ENCODE results near the gene TMC3. TPM values are rescaled to one million over a fixed set of nuclear protein-coding genes. Genes with fewer than 3 reads are reported as not detected.

Gene TMC3
- total and polyA plus RNA-seq, 9 of the 15 experiments (the other 6 are each of a cell fraction or from before 2014, with no cell fraction given), result 0.01 to 0.14 TPM; not detected in 7

DNA sequence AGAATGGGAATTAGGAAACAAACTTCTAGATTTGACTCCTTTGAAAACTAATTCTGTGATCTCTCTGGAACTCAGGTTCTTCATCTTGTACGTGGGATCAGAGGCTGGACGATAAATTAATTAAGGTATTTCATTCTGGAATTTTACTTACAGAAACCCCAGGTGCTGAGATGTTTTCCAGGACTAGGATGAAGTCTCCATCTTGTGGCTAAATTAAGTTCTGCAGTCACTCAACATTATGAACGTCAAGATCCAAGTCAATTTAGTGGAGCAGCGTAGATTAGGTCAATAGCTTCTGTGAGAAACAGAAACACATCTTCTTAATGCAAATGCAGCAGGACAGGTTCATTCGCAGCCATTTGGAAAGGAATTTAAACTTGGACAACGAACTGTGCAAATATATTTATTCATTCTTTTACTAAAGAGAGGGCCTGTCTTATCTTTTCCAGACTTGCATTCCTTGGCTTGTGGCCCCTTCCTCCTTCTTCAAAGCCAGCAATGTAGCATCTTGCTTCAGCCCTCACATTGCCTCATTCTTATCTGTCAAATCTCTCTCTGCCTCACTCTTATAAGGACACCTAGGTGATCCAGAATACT, 26.7 kb upstream of the TMC3 start:
- WGBS (ENCODE audit: insufficient coverage, low coverage, missing lambda C conversion rate), result 0% methylated on average over 6 of the region's 6 CpGs
- Histone ChIP-seq H3K4me1 (replicated peaks in 1 of 2; ENCODE audit: control insufficient read depth in 2 of 2, insufficient read depth in 2 of 2, low read length in 2 of 2) (no peaks in the 10 kb centered on the region), H3K27me3 (ENCODE audit: control insufficient read depth in 2 of 2, insufficient read depth in 2 of 2, low read length in 2 of 2) (peaks cover 0 to 2% of the 10 kb centered on the region in 2 experiments; a peak in 2 of 5 replicates), H4K20me1 (replicated peaks; ENCODE audit: control insufficient read depth, insufficient read depth, low read length) (no peaks in the 10 kb centered on the region), H3K9me1 (ENCODE audit: control insufficient read depth, insufficient read depth, low read length) (no peaks in the 10 kb centered on the region), H3K4me2 (ENCODE audit: insufficient read depth, low read length) (no peak overlapping the region), H3K36me3 (ENCODE audit: control insufficient read depth, insufficient read depth, low read length) (no peaks in the 10 kb centered on the region), H2AFZ (ENCODE audit: low read depth, low read length) (no peak overlapping the region), H3K4me3 (no peak overlapping the region), H3K9ac (ENCODE audit: insufficient read depth in 1 of 2, low read depth in 2 of 2, low read length in 2 of 2) (no peak overlapping the region), H3K79me2 (ENCODE audit: control insufficient read depth, insufficient read depth, low read length) (no peaks in the 10 kb centered on the region), H3K27ac (ENCODE audit: extremely low read depth, low read depth, low read length) (no peak overlapping the region), H3K9me3 (replicated peaks; ENCODE audit: control insufficient read depth, insufficient read depth, low read depth, low read length) (0 out of 2 replicates have a peak, but pooled peaks cover 2% of the 10 kb centered on the region)
- intact Hi-C loops (cut with micrococcal nuclease) (loop anchor here (1.0 to 10.0 kb wide), 2 partner anchors 125 to 704 kb away; no protein-coding TSS in a partner anchor), in situ Hi-C loops (cut with MboI) (loop anchor here (5.0 to 10.0 kb wide), 2 partner anchors 118 to 426 kb away; no protein-coding TSS in a partner anchor)
- CTCF ChIA-PET (ENCODE audit: low intra/inter-chr PET ratio), result interaction anchor here (0.6 to 2.4 kb wide), 4 partner anchors 126 to 1593 kb away, joined by 3 to 21 read pairs (median 4); no protein-coding TSS in a partner anchor
- DNase-seq (ENCODE audit: extremely low read depth in 1 of 4, low spot score in 3 of 4) (peak; percentile 47 to 58 (median 52)), FAIRE-seq (peak; percentile 90), ATAC-seq (peak; percentile 65)
- no TSS peak for BruUV-seq (replicated peaks)
- POLR2A ChIA-PET, result no interaction called here
- TF ChIP-seq, protein P1, sequence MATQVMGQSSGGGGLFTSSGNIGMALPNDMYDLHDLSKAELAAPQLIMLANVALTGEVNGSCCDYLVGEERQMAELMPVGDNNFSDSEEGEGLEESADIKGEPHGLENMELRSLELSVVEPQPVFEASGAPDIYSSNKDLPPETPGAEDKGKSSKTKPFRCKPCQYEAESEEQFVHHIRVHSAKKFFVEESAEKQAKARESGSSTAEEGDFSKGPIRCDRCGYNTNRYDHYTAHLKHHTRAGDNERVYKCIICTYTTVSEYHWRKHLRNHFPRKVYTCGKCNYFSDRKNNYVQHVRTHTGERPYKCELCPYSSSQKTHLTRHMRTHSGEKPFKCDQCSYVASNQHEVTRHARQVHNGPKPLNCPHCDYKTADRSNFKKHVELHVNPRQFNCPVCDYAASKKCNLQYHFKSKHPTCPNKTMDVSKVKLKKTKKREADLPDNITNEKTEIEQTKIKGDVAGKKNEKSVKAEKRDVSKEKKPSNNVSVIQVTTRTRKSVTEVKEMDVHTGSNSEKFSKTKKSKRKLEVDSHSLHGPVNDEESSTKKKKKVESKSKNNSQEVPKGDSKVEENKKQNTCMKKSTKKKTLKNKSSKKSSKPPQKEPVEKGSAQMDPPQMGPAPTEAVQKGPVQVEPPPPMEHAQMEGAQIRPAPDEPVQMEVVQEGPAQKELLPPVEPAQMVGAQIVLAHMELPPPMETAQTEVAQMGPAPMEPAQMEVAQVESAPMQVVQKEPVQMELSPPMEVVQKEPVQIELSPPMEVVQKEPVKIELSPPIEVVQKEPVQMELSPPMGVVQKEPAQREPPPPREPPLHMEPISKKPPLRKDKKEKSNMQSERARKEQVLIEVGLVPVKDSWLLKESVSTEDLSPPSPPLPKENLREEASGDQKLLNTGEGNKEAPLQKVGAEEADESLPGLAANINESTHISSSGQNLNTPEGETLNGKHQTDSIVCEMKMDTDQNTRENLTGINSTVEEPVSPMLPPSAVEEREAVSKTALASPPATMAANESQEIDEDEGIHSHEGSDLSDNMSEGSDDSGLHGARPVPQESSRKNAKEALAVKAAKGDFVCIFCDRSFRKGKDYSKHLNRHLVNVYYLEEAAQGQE (IDR thresholded peaks at IDR 0.05; ENCODE audit: borderline replicate concordance), result peak; percentile 61; the same call in 1 of the 2 replicates
- TF ChIP-seq, protein P1 (CRISPR knock-in tag; IDR thresholded peaks at IDR 0.05; ENCODE audit: low read depth), result no peak
- TF ChIP-seq RBM25 (IDR thresholded peaks at IDR 0.05; ENCODE audit: low read depth, low read length, severe bottlenecking) (peak; percentile 32), KLF1 (tag; IDR thresholded peaks at IDR 0.05) (no peak), HSF4 (CRISPR knock-in tag; IDR thresholded peaks at IDR 0.05; ENCODE audit: borderline replicate concordance) (no peak), SMC3 (conservative IDR thresholded peaks at IDR 0.05; ENCODE audit: insufficient read depth, low read depth, low read length) (peak; percentile 61)
- TF ChIP-seq, protein P2, sequence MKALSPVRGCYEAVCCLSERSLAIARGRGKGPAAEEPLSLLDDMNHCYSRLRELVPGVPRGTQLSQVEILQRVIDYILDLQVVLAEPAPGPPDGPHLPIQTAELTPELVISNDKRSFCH (CRISPR knock-in tag; IDR thresholded peaks at IDR 0.05), result no peak
- TF ChIP-seq, protein P2 (tag; IDR thresholded peaks at IDR 0.05), result no peak
- TF ChIP-seq, protein P3, sequence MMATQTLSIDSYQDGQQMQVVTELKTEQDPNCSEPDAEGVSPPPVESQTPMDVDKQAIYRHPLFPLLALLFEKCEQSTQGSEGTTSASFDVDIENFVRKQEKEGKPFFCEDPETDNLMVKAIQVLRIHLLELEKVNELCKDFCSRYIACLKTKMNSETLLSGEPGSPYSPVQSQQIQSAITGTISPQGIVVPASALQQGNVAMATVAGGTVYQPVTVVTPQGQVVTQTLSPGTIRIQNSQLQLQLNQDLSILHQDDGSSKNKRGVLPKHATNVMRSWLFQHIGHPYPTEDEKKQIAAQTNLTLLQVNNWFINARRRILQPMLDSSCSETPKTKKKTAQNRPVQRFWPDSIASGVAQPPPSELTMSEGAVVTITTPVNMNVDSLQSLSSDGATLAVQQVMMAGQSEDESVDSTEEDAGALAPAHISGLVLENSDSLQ (IDR thresholded peaks at IDR 0.05), result 0 out of 2 replicates have a peak, but pooled peaks have one; percentile 36
